Activated T-cell treated with anti-CD3 and anti-CD28 coated beads for 4 hours (primary cell): ENCODE data around the gene ATG16L2.
"Not testable (repeated sequence)": the region's sequence is repeated elsewhere in the genome, so short reads cannot be mapped to it uniquely, and the experiment has no call there.

Experiments used
- DNase-seq: peaks from one replicate; pipeline ENCODE4 v3.0.0-alpha.2; 2020

Gene ATG16L2

GRCh38 chr11:72807021-72807693 is 7.1 kb upstream of the ATG16L2 start:
- DNase-seq: no peak

- no peak for DNase-seq
Observed at GRCh38 chr11:72807792-72808191, 6.4 kb upstream of the ATG16L2 start.

- DNase-seq: no peak
Observed at GRCh38 chr11:72808331-72808798, 5.8 kb upstream of the ATG16L2 start.

- not testable (repeated sequence) for DNase-seq
Observed at GRCh38 chr11:72811686-72812085, 2.5 kb upstream of the ATG16L2 start.

- DNase-seq: no peak
Observed at GRCh38 chr11:72812604-72812966, 1.6 kb upstream of the ATG16L2 start.

- DNase-seq: peak; percentile 50
Observed at GRCh38 chr11:72812967-72813739, 1.1 kb upstream of the ATG16L2 start.

- DNase-seq: peak; percentile 72
Observed at GRCh38 chr11:72813740-72814285, 398 bp upstream of the ATG16L2 start.

GRCh38 chr11:72815110-72815618 is 953 bp downstream of the ATG16L2 start:
- no peak for DNase-seq

GRCh38 chr11:72816404-72816990 is 2.3 kb downstream of the ATG16L2 start:
- DNase-seq: no peak

- DNase-seq: no peak
Observed at GRCh38 chr11:72817966-72818365, 3.8 kb downstream of the ATG16L2 start.

- no peak for DNase-seq
Observed at GRCh38 chr11:72818971-72819370, 4.8 kb downstream of the ATG16L2 start.

GRCh38 chr11:72820439-72821139 is 6.4 kb downstream of the ATG16L2 start:
- no peak for DNase-seq

GRCh38 chr11:72821221-72821919 is 7.2 kb downstream of the ATG16L2 start:
- no peak for DNase-seq

- DNase-seq: peak; percentile 70
Observed at GRCh38 chr11:72821920-72822799, 7.9 kb downstream of the ATG16L2 start.

- no peak for DNase-seq
Observed at GRCh38 chr11:72823105-72823804, 9.0 kb downstream of the ATG16L2 start.

- DNase-seq: no peak
Observed at GRCh38 chr11:72824020-72824419, 9.8 kb downstream of the ATG16L2 start.

- DNase-seq: no peak
Observed at GRCh38 chr11:72824811-72825505, 10.7 kb downstream of the ATG16L2 start.

- no peak for DNase-seq
Observed at GRCh38 chr11:72825661-72826060, 11.4 kb downstream of the ATG16L2 start.

GRCh38 chr11:72826191-72826941 is 12.2 kb downstream of the ATG16L2 start:
- no peak for DNase-seq
